ENCODE measurements around the gene ESRRB. TPM values are rescaled to one million over a fixed set of nuclear protein-coding genes. Genes with fewer than 3 reads are reported as not detected.

Gene ESRRB
- total RNA-seq, 1 donor from 2014 or later, result 0.25 TPM

DNA sequence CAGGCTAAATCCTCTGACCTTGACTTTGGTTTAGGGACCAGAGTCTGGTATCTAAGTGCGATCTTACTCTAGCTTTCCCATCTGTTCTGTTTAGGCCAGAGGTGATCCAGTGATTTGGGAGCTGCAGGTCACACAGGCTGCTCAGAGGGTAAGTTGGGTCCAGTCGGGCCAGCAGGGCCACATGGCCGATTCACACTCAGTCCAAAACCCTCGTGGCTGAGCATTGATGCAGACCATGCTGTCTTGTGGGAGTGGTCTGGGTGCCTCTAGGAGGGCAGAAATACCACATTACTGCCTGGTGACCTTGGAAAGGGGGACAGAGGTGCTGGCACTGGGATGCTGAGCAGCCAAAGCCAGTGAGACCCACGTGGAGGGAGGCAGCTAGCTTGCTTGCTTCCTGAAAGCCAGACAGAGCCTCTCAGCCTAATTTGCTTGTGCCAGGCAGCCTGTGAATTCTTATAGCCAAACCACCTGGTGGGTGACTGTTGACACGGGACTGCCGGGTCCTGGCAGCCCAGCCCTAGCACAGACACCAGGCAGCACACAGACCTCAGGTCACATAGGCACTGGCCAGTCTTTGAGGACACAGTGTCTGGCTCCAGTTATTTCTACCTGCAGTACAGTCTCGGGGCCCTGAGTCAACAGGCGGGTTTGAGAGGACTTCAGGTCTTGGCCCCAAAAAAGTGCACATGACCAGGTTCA lies 31.7 kb downstream of the ESRRB start:
- intact Hi-C loops (cut with micrococcal nuclease), result no loop called here

DNA sequence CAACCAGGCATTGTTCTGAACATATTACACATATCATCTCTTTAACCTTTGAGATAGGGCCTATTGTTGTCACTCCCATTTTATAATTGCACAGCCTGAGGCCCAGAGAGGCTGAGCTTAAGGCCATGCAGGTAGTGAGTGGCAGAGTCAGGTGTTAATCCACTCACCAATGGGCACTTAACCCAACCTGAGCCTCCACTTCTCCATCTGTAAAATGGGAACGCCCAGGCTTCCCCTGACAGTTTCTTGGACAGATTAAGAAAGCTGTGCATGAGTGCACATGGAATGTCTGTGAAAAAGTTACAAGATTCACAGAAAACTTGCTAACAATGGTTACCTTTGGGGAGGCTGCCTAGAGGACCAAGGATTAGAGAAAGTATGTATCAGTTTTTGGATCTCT lies 32.9 kb downstream of the ESRRB start:
- intact Hi-C loops (cut with micrococcal nuclease), result no loop called here

DNA sequence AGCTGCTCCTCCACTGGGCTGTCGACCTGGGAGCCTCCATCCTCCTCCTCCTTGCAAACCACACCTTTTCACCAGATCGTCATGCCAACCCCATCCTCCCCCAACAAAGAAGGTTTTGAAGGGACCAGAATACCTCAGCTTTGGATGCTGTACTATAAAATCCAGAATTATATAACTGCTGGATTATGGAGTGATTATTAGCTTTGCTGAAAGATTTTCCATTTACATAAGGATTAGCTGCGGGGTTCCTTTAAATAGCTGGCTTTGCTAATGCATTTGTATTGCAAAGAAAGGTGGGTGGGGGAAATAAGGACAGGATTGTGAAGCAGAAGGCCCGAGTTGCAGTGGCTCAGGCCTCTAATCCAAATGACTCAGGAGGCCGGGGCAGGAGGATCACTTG lies 36.6 kb downstream of the ESRRB start:
- intact Hi-C loops (cut with micrococcal nuclease), result no loop called here

DNA sequence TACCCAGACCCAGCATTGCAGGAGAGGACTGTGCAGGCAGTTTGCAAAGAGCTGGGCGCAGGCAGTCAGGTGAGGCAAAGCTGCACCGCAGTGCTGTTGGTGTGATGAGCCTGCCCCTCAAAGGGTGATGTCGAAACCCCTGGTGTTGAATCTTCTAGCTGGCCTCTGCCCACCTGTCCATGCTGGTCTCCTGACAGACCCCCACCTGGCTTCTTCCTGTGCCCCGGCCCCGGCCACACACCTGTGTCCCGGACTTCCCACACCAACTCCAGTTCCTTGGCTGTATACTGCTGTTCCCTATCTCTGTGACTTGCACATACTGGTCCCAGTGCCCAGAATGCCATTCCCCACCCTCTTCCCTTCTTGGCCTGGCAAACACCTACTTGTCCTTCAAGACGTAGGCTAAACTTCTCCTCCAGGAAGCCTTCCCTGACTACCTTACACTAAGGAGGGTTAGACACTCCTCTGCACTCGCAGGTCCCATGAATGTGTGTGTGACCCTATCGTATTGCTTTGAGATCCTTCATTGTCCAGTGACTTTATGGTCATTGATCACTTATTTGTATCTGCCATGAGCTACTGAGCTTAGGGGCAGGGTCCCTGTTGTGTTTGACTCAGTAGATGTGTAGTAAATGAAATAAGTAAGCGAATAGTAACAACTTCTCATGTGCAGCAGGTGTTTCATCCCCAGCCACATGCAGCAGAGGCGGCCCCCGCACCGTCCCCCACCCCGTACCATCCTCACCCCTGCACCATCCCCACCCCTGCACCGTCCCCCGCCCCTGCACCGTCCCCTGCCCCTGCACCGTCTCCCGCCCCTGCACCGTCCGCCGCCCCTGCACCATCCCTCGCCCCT lies 37.4 kb downstream of the ESRRB start:
- intact Hi-C loops (cut with micrococcal nuclease), result no loop called here

GRCh38 chr14:76413962-76414600 lies 38.1 kb downstream of the ESRRB start:
- intact Hi-C loops (cut with micrococcal nuclease), result no loop called here

DNA sequence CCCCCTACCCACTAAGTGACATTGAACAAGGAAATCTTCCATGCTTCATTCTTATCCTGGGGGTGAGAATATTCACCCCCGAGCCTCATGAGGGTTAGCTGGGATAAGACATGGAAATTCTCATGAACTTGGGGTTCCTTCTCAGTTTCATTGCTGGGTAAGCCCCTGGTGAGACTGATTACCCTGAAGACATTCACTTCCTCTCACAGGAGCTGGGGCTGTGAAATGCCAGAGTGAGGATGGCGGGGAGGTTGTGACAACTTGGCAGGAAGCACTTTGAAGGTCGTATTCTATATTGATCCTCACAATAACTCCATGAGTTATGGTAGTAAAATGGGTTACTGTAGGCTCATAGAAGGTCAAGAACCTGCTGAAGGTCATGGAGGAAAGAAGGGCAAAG lies 43.5 kb downstream of the ESRRB start:
- intact Hi-C loops (cut with micrococcal nuclease), result no loop called here

DNA sequence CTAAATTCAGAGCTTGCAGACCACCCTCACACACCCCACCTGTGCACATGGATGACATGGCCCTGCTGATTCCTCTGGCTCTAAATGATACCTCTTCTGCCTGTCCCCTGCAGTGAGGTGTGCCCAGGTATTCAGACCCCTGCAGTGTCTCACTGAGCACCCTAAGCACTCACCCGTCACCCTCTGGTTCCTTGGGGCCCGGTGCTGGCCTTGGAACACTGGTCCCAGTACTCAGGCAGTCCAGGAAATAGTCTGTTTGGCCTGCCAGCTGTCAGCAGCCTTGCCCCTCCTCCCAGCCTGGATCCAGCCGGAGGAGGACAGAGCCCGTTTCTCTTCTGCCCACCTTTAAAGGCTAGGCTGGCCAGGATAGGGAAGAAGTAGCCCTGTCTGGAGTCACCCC lies 44.9 kb downstream of the ESRRB start:
- intact Hi-C loops (cut with micrococcal nuclease), result no loop called here

GRCh38 chr14:76421662-76422061 lies 45.7 kb downstream of the ESRRB start:
- intact Hi-C loops (cut with micrococcal nuclease), result no loop called here

- intact Hi-C loops (cut with micrococcal nuclease), result no loop called here
Observed at GRCh38 chr14:76422662-76423061, 46.7 kb downstream of the ESRRB start.

GRCh38 chr14:76423534-76423933 lies 47.6 kb downstream of the ESRRB start:
- intact Hi-C loops (cut with micrococcal nuclease), result no loop called here

GRCh38 chr14:76424359-76424758 lies 48.4 kb downstream of the ESRRB start:
- intact Hi-C loops (cut with micrococcal nuclease), result no loop called here

- intact Hi-C loops (cut with micrococcal nuclease), result no loop called here
Observed at GRCh38 chr14:76426161-76426696, 50.3 kb downstream of the ESRRB start.

GRCh38 chr14:76428611-76429010 lies 52.7 kb downstream of the ESRRB start:
- intact Hi-C loops (cut with micrococcal nuclease), result no loop called here

- intact Hi-C loops (cut with micrococcal nuclease), result no loop called here
Observed at GRCh38 chr14:76430017-76430416, 54.1 kb downstream of the ESRRB start.

DNA sequence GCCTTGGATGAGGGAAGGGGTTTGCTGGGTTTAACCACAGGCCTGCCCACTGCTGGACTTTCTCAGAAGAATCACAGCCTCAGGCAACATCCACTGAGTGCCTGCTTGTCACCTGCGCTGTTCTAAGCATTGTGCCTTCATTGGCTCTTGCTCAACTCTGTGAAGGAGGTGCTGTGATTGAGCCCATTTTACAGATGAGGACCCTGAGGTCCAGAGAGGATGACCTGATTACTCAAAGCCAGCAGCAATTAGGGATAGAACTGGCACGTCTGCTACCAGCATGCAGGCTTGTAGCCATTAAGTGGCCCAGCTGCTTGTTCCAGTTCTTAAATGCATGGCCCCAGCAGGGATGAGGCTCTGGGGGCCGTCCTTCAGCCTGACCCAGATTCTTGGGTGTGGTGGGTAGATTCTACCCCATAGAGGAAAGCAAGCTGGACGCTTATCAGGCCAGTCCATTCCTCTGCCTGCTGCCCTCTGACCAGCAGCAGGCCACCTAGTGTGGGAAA lies 54.6 kb downstream of the ESRRB start:
- intact Hi-C loops (cut with micrococcal nuclease), result no loop called here

DNA sequence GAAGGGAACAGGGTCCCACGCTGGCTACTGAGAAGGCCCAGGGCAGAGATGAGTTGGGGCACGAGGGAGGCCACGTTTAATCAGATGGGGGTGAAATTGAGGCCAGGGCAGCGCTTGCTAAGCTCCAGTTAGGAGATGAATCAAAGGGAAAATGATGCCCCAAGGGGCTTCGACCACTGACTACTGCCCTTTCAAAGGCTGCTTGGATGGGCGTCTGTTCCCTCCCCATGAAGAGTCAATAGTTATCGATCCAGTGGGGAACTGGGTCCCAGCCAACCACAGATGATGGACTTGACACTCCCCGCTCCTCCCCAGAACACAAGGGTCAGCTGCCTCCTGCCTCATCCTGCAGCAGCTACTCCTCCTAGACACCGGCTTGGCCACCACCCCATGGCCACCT lies 55.6 kb downstream of the ESRRB start:
- intact Hi-C loops (cut with micrococcal nuclease), result no loop called here

DNA sequence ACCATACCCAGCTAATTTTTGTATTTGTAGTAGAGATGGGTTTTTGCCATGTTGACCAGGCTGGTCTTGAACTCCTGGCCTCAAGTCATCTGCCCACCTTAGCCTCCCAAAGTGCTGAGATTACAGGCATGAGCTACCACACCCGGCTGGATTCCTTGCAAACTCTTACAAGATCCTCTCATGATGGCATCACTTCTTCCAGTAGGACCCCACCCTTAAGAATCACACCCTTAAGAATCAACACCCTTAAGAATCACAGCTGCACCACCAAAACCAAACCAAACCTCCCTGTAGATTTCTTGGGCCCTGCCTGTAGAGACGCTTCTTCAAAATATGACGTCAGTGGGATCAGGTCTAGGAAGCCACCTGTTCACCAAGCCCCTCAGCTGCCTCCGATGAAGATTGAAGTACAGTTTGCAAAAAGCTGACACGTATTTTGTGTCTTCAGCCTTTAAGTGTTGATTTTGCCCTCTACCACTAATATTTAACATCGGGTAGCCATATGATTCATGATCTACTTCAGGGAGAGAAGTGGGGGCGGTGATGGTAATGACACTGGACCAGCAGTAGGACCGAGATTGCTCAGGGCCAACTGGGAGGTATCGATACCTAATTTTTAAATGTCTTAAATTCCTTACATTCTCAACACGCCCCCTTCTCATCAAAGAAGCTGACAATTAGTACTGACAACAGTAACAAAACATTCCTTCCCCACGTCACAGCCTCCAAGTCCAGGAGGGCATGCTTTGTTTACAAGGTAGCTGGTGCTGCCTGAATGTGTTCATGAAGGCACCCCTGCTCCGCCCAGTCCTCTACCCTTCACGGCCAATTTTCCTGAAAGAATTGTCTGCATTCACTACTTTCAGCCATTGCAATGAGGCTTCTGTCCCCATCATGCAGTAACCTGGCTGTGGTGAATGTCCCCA lies 57.2 kb downstream of the ESRRB start:
- intact Hi-C loops (cut with micrococcal nuclease), result no loop called here

DNA sequence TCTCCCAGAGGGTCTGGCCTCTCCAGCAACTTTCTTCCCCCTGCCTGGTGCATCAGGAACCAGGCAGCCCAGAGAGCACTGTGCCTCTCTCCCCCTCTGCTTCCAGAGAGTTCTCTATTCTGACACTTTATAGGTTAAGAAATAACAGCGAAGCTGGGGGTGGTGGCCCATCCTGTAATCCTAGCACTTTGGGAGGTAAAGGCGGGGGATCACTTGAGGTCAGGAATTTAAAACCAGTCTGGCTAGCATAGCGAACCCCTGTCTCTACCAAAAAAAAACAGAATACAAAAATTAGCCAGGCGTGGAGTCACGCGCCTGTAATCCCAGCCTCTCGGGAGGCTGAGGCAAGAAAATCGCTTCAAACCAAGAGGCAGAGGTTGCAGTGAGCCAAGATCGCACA lies 58.3 kb downstream of the ESRRB start:
- intact Hi-C loops (cut with micrococcal nuclease), result no loop called here

GRCh38 chr14:76439237-76439775 lies 63.4 kb downstream of the ESRRB start:
- intact Hi-C loops (cut with micrococcal nuclease), result no loop called here

- intact Hi-C loops (cut with micrococcal nuclease), result no loop called here
Observed at GRCh38 chr14:76446486-76446885, 70.5 kb downstream of the ESRRB start.

Data from T-helper 2 cell treated with Interferon-gamma antibody and Interleukin-4, amounts not matched to agents 100 ng/mL and 5 ng/mL, for 36 hours (primary cell).